Adipose tissue (tissue), 3 donors: Measurements from ENCODE around the gene SMAD3. TPM values are rescaled to one million over a fixed set of nuclear protein-coding genes. Genes with fewer than 3 reads are reported as not detected.

Source experiments
- H3K27ac ChIP-seq: one replicate; pipeline ENCODE4 v1.5.1; 2013; ENCODE audit warnings: low read depth, low read length
- WGBS, 3 donors: extraction: QIAGEN DNeasy Blood & Tissue Kit; methylation state at CpG; one replicate each; pipeline ENCODE4 v1.1.7; 2013; 5-methylcytosine and 5-hydroxymethylcytosine counted together
- polyA plus RNA-seq, 3 donors: library from polyadenylated mRNA; stranded (reverse); fragments of 200-250 nt; gene quantifications; one replicate each; pipeline ENCODE4 v1.2.3, GENCODE V29; 2013
- donor health status: healthy with polysubstance abuse.
- donor health status: Bipolar disorder and iron deficiency.
- donor health status: healthy.

The SMAD3 gene
- polyA plus RNA-seq, 3 donors: 8.5 to 45.3 (median 27.7) TPM

DNA sequence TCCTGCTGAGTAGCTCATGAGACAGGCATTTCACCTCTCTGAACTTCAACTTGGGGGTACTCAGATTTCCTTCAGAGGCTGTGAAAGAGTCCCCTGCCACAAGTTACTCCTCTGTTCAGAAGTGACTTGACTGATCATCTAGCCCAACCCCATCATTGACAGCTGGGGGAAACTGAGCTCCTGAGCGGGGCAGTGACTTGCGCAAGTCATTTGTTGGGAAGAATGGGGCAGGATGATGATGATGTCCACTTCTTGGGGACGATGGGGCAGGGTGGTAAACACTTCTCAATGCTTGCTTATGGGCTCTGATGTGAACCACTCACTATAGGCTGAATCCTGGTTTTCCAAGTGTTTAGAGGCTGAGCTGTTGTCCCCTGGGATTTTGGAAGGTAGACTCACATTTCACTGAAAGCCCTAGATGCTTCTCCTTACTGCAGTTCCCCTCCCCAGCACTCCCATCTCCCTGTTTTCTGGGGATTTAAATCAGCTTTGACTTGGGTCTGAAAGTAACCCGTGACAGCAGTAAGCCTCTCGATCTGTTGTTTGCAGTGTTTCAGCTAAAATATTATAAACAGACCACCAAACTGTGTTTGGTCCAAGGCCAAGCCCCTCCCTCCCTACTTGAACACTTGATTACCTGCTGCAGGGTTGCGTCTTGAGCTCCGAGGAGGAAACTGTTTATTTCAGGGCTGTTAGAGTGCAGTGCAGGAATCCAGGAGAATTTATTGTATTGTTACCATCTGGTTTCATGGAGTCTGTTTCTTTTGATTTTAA is 25.1 kb downstream of the SMAD3 start:
- no peak overlapping the region for H3K27ac ChIP-seq
- WGBS, 3 donors: 56 to 61% (median 57%) methylated on average over 7 of the region's 7 CpGs

DNA sequence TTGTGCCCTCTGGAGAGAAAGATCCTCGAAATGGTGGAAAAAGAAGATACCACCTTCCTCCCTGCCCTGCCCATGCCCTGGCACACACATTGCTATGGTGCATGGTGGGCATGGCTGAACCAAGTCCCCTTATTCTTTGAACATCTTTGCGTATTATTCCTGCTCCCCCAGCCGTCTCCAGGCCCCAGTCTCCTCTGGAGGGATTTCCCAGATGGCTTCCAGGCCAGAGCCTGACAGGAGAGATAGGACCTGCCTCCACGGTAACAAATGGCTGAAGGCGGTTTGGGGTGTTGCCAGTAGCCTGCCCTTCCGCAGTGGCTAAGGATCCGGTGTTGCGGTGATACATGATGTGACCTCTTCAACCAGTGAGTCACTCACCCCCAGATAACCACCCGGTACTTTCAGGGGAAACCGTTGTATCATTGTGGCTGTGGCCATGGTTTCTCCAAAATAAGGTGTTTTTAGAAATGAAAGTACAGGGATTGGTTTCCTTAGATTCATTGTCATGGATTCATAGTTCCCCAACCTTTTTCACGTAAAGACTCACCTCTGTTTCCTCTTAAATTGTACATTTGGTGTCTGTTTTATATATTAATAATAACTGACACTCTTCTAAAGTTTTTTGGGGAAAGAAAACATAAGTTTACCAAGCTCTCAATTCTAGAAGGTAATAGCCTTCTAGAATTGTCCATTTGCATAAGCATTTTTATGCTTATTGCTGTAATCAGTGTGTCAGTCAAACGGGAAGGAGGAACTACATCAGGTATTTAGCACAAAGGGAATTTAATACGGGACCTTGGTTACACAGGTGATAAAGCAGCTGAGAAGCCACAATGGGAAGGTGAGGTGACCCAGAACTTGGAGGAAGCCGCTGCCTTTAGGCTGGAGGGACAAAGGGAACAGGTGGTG is 25.9 kb downstream of the SMAD3 start:
- 29 to 35% (median 33%) methylated on average over 14 of the region's 14 CpGs for WGBS, 3 donors

DNA sequence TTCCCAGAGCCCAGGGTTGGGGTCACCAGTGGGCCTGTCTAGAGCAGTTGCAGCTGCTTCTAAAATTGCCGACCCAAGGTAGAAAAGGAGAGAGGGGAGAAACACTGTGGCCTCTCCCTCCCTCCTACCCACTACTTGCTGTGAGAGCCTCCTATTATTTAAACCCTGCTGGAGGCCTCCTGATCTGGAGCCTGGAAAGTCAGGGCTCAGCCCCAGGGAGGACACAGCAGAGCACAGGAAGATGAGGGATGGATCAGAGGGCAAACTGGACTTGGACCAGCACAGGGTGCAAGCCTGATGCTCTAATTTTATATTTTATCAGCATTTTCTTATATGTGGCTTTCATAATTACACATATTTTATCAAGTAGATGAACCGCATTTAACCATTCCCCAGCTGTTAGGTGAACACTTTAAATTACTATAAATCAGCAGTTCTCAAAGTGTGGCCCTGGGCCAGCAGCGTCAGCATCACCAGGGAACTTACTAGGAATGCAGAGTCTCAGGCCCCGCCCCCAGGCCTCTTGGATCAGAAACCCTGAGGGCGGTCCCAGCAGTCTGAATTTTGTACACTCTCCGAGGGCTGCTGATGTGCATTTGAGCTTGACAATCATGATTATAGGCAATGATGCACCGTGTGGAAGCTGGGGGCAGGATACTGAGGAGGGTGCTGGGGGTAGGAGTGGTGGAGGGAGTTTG is 26.7 kb downstream of the SMAD3 start:
- no peak overlapping the region for H3K27ac ChIP-seq
- 58 to 68% (median 63%) methylated on average over 7 of the region's 7 CpGs for WGBS, 3 donors

More for the DNA sequence above, 25.9 kb downstream of the SMAD3 start:
- H3K27ac ChIP-seq: no peak overlapping the region

DNA sequence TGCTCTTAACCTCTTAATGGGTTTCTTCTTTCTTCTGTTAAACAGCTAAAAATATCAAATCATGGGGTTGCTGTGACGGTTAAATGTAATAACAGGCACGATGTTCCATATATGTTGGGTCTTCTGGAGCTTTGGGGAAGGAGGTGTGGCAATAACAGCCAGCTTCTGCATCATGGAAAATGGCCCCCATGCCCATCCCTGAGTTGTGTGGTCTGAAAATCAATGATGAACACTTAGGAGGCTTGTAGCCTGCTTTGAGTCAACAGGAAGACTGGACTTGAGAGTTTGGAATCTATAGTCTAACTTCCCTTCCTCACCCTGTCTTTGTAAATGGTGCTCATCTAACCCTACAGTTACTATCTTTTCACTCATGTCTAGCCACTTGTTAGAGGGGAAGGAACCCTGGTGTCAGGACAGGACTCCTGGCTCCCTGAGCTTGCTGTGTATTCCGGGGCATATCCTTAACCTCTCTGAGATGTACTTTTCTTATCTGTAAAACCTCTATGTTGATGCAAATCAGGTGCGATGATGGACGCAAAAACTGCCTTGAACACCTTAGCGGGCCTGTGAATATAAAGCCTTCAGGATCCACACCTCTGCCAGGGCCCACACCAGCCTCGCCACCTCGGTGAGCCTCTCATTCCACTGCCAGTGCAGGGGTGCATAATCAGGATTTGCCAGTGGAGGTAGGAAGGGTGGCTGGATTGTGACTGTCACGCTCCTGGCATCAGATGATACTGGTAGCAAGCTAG is 27.5 kb downstream of the SMAD3 start:
- no peak overlapping the region for H3K27ac ChIP-seq
- WGBS, 3 donors: 78 to 89% (median 84%) methylated on average over 9 of the region's 9 CpGs

DNA sequence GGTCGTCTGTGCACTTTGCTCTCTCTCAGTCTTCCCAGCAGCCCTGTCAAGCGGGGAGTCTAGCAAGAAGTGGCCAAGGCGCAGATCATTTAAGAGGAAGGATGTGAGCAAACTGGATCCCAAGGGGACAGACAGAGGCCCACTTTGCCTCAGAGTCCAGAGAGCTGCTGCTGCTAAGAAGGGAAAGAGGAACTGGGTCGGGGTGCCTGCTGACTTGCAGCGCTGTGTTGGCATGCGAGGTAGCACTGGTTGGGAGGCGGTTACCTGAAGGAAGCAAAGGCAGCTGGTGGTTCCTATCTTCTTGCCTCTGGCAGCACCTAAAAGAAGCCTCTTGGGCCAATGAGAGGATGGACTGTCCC is 28.1 kb downstream of the SMAD3 start:
- no peak overlapping the region for H3K27ac ChIP-seq
- WGBS, 3 donors: 44 to 70% (median 44%) methylated on average over 7 of the region's 7 CpGs

DNA sequence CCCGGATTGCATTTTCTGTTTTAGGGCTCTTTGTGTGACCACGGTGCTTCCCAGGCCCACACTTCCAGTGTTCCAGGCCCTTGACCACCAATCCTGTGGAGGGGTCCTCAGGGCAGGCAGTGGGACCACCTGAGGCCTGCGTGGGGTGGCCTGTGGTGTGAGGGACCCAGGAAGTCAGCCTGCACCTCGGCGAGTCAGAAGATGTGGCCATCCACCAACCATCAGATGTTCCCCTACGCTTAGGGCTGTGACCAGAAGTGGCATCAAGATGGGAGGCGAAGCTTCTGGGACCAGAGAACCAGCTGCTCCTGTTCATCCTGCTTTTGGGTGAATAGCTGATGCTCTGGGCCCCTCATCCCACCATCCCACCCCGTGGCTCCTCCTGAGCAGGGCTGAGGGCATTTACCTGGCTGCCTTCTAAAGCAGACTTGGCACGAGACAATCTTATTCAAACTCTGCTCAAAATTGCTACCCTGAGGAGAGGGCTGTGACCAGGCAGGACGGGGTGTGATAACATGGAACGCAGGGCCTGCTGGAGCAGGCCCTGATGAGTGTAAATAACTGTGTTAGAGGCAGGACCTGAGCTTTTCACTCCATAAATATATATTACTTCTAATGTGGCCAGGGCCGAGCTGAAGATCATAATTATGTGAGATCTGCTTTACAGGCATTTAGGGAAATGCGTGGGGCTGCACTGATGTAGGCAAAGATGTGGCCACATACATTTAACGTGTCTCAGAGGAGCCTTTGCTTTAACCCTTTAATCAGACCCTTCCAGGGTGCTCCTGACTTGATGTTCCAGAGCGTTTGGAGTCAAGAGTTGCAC is 28.8 kb downstream of the SMAD3 start:
- WGBS, 3 donors: 70 to 83% (median 75%) methylated on average over 15 of the region's 15 CpGs
- no peak overlapping the region for H3K27ac ChIP-seq

DNA sequence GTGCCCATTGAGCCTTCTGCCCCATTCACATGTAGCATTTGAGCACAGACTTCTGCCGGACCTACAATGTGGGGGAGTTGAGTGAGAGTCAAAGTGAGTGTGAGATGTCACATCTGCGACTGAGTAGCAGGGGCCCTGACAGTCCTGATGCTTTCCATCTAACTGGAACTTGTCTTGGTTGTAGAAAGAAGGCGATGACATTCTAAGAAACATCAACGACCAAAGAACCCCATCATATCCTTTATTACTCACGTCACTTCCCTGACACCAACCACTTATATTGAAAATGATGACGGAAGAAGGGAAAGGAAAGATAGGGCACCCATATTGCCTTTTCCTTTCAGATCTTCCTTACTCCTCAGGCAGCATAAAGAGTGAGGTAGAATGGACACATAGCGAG is 30.5 kb downstream of the SMAD3 start:
- WGBS, 3 donors: 85 to 88% (median 86%) methylated on average over 7 of the region's 7 CpGs
- H3K27ac ChIP-seq: no peak overlapping the region

DNA sequence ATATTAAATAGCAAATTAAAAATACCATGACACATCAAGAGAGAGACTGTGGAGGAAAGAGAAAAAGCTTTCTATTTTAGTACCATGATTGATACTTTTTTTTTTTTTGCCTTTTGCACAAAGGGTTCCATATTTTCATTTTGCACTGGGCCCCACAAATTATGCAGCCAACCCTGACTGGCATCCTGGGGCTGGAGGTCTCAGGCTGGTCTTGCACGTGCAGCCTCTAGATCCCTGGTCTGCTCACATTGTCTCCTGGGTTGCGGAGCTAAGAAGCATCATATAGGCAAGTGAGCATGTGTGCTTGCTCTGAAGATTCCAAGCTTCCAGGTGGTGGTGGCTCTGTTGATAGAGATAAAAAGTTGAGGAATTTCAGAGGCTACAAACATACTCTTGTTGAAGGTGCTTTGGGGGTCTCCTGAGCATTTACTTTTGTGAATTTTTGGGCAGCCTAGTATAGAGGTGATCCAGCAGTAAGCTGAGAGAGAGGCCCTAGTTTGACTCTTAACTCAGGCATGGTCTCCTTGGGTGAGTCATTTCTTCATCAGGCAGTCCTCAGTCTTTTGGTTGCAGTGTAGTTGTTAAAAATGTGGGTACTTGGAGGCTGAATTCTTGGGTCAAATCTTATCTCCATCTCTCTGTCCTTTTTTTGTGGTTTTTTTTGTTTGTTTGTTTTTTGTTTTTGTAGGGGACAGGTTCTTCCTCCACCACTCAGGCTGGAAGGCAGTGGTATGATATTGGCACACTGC is 31.3 kb downstream of the SMAD3 start:
- no peak overlapping the region for H3K27ac ChIP-seq
- 72 to 94% (median 94%) methylated on average over 2 of the region's 2 CpGs for WGBS, 3 donors

DNA sequence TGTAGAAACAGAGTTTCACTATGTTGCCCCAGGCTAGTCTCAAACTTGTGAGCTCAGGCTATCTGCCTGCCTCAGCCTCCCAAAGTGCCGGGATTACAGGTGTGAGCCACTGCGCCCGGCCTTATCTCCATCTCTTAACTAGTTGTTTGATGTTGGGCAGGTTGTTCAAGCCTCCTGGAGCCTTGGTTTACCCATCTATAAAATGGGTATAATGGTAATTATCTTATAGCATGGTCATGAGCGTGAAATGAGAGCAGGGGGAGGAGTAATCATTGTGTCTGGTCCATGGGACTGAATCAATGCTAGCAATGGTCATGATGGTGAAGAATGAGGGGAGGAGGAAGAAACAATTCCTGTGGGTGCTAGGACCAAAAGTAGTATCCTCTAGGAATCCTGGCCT is 32.0 kb downstream of the SMAD3 start:
- WGBS, 3 donors: 95 to 98% (median 96%) methylated on average over 4 of the region's 4 CpGs
- no peak overlapping the region for H3K27ac ChIP-seq

DNA sequence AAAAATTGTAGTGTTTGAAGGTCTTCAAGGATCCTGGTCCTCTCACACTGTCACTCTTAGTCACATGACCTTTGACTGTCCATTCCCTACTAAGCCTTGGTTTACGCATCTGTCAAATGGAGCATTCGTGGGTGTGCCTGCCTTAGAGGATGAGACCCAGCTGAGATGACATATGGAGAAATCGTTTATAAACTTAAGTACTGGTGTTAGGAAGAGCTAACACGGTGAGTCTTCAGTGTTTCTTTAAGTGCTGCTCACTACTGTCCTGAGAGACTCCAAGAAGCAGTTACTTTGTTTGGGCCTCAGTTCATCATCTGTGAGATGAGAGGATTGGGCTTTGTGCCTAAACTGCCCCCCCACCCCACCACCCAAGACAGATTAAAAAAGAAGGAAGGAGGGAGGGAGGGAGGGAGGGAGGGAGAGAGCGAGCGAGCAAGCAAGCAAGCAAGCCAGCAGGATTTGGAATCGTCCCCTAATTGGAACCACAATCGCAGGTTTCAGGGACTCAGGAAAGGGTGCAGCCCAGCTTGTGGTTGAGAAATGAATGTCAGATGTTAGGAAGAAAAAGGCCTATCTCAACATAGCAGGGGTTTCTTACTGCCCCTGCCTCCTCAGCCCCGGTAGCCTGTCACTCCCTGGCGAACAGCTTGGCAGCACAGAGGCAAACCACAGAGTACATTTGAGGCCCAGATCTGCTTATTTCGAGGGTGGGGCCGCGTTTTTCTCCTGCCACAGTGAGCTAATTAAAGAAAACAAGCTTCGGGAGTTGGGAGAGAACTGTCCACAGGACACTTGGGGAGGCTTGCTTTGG is 32.7 kb downstream of the SMAD3 start:
- no peak overlapping the region for H3K27ac ChIP-seq
- WGBS, 3 donors: 22 to 46% (median 23%) methylated on average over 14 of the region's 14 CpGs

DNA sequence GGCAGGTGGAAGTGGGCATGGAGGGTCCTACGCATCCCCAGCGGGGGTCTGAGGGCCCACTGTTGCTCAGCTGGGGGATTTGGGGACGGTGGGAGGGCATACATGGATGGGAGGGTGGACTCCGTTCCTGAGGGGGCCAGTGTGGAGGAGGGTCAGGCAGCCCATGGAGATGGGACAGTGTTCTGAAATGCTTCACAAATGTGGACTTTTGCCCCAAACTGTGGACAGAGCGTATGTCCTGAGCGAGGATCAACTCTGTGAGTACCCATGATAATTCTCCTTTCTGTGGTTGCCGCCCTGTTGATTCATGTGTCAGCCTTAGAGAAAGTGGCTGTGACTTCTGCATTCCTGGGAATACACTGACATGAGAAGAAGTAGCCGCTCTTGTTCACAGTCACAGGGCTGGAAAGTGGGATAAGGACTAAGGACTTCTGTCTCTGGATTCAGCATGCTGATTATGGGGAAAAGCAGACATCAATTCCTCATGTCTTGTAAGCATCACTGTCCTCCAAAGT is 33.4 kb downstream of the SMAD3 start:
- no peak overlapping the region for H3K27ac ChIP-seq
- 43 to 68% (median 49%) methylated on average over 8 of the region's 8 CpGs for WGBS, 3 donors

DNA sequence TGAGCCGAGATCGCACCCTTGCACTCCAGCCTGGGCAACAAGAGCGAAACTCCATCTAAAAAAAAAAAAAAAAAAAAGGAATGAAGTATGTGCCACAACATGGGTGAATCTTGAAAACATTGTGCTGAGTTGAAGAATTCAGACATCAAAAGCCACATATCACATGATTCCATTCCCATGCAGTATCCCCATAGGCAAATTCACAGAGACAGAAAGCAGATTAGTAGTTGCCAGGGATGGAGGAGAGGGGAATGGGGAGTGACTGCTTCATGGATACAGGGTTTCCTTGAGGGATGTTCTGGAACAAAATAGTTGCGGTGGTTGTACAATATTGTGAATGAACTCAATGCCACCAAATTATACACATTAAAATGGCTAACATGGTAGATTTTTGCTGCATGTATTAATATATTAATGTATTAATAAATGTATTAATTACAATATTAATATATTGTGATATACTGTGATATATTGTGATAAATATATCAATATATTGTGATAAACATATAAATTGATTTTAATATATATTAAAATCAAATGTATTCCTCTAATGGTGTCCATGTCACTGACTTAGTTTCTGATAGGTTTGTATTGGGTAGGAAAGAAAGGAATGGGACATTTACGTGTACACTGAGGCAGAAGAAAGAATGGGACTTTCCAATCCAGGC is 34.9 kb downstream of the SMAD3 start:
- no peak overlapping the region for H3K27ac ChIP-seq
- 72 to 78% (median 73%) methylated on average over 5 of the region's 5 CpGs for WGBS, 3 donors

DNA sequence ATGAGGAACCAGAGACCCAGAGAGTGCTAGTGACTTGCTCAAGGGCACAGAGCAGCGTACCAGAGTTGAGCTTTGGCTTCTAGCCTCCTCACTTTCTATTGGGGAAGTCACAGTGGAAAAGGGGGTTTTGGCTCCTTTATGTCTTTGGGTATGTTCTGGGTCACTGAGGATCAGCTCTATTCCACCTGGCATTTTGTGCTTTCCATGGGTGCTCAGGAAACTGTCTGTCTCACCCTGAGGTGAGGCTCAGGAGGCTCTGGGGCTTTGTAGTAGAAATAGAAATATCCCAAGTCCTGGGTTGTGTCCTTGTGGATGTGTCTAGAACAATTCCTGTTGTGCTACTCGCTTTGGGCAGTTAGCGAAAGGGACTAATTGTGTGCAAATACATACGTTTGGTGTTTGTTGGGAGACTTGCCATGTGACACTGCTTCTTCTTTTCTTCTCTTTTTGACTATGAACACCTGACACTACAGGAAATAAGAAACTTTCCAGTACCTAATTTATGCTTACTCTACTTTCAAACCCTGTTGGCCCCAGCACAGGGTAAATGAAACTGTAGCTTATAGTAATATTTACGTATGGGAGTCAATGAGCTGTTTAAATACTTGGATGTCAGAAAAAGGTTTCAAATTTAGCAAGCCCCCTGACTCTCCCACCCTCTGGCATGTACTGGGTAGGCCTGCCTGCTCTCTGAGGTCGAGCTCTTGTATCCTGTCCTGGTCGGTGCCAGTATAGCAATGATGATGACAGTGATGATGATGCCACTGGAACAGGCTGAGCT is 35.6 kb downstream of the SMAD3 start:
- H3K27ac ChIP-seq: no peak overlapping the region
- WGBS, 3 donors: 62 to 75% (median 69%) methylated on average over 7 of the region's 7 CpGs

DNA sequence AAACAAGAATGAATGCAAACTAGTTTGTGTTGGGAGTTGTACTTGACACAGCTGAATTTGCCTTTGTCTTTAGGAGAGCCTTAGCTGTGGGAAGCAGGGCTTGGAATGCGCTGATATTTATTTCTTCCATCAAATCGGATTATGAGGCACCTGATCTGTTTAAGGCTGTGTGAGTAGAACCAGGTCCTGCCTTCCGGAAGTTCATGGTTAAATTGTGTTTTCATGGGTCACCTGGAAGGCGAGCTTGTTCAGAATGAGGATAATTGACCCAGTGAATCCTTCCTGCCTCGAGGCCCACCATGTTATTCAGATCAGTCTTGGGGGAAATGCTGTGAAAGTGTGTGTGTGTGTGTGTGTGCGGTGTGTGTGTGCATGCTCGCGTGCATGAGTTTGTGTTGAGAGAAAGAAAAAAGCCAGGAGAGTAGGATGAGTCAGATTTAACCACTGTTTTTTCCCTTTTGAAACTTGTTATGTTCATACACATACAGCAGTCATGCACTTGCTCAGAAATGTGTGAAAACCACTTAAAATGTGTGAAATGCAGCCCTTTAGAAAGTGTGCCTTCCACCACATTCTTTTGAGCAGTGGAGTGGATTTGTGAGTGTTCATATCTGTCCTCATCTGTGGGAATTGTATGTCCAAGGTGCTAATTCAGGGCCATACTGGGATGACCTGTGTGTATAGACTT is 36.7 kb downstream of the SMAD3 start:
- H3K27ac ChIP-seq: no peak overlapping the region
- 53 to 59% (median 58%) methylated on average over 8 of the region's 8 CpGs for WGBS, 3 donors
